ENCODE results near the gene INSL3. TPM values are rescaled to one million over a fixed set of nuclear protein-coding genes. Genes with fewer than 3 reads are reported as not detected.

INSL3 gene
- total and polyA plus RNA-seq, 2 of the 8 experiments (the other 6 are each of a cell fraction or from before 2014, with no cell fraction given) = 0.41 to 1.5 TPM

- Histone ChIP-seq H4K20me1 (replicated peaks in 1 of 2; ENCODE audit: control insufficient read depth in 1 of 2, insufficient read depth in 2 of 2, low read length in 2 of 2) (peaks cover 2 to 9% of the 10 kb centered on the region in 2 experiments), H2AK5ac (ENCODE audit: low read depth, low read length) (peak overlapping the region; percentile 82; the same call in 1 of the 2 replicates), H3K4ac (replicated peaks; ENCODE audit: insufficient read length, low read depth, low read length) (peak overlapping the region; percentile 54), H2BK20ac (ENCODE audit: low read length) (peak overlapping the region; percentile 98), H3K14ac (ENCODE audit: insufficient read length) (peak overlapping the region; percentile 74), H2BK12ac (ENCODE audit: low read depth, low read length) (peak overlapping the region; percentile 90; the same call in 1 of the 2 replicates), H3K23me2 (ENCODE audit: low read depth, low read length) (peaks cover 7% of the 10 kb centered on the region; the same call in 1 of the 2 replicates), H3K56ac (replicated peaks; ENCODE audit: insufficient read length, low read depth, low read length) (peak overlapping the region; percentile 33), H3K4me1 (replicated peaks in 1 of 4; ENCODE audit: control insufficient read depth in 3 of 4, insufficient read depth in 4 of 4, low read length in 3 of 4) (peaks cover 0 to 14% (median 5%) of the 10 kb centered on the region in 4 experiments; a peak in 6 of 7 replicates), H3K27ac (ENCODE audit: low read depth, low read length) (no peak overlapping the region), H4K5ac (ENCODE audit: insufficient read length, low read depth, low read length) (peak overlapping the region; percentile 28), H2AFZ (ENCODE audit: low read length) (no peak overlapping the region), H3K36me3 (ENCODE audit: control insufficient read depth in 2 of 4, insufficient read depth in 4 of 4, low read length in 3 of 4) (peaks cover 8 to 18% (median 10%) of the 10 kb centered on the region in 4 experiments), H4K91ac (replicated peaks; ENCODE audit: insufficient read length, low read length) (peak overlapping the region; percentile 87), H3K9ac (replicated peaks in 1 of 4; ENCODE audit: extremely low read depth in 1 of 4, low read depth in 3 of 4, low read length in 3 of 4) (no peak overlapping the region; a peak in 1 of 7 replicates), H3K9me3 (ENCODE audit: insufficient read depth in 2 of 2, low read depth in 1 of 2, low read length in 1 of 2) (no peaks in the 10 kb centered on the region; a peak in 1 of 4 replicates), H2BK15ac (ENCODE audit: low read length) (peak overlapping the region; percentile 46; the same call in 1 of the 2 replicates), H3K18ac (ENCODE audit: extremely low read depth, low read length) (peak overlapping the region; percentile 93), H3K79me1 (ENCODE audit: low read depth, low read length) (no peaks in the 10 kb centered on the region), H4K8ac (ENCODE audit: extremely low read depth, insufficient read depth, low read length) (peak overlapping the region; percentile 45; the same call in 1 of the 2 replicates), H3K27me3 (replicated peaks in 1 of 4; ENCODE audit: control insufficient read depth in 3 of 4, extremely low read depth in 1 of 4, insufficient read depth in 3 of 4, low read length in 3 of 4) (peaks cover 0 to 9% (median 3%) of the 10 kb centered on the region in 4 experiments; a peak in 5 of 7 replicates), H2BK120ac (replicated peaks; ENCODE audit: low read depth, low read length) (no peak overlapping the region), H3K4me2 (ENCODE audit: insufficient read depth in 1 of 2, low read depth in 2 of 2, low read length in 2 of 2) (peak overlapping the region; percentile 4 to 6; a peak in 1 of 4 replicates), H3K79me2 (ENCODE audit: control insufficient read depth in 1 of 2, insufficient read depth in 2 of 2, low read length in 2 of 2) (no peaks in the 10 kb centered on the region), H3K4me3 (ENCODE audit: extremely low read depth in 1 of 4, insufficient read depth in 2 of 4, low read depth in 3 of 4, low read length in 4 of 4) (no peak overlapping the region), H2BK5ac (ENCODE audit: low read depth, low read length) (peak overlapping the region; percentile 75; the same call in 1 of the 2 replicates), H3K23ac (ENCODE audit: insufficient read length) (no peak overlapping the region)
- WGBS, 2 experiments (ENCODE audit: extremely low coverage in 1 of 2, insufficient coverage in 1 of 2, insufficient read length in 1 of 2, insufficient replicate concordance in 2 of 2, low coverage in 1 of 2, low lambda C conversion rate in 2 of 2, missing lambda C conversion rate in 1 of 2) = 67% methylated on average over 6 of the region's 6 CpGs; no CpG with 5 or more reads in 1 of the 2 experiments
- ChIA-PET POLR2A (ENCODE audit: partially characterized antibody) (interaction anchor here (0.6 to 20.2 kb wide), 6 partner anchors 8 to 1127 kb away, joined by 3 to 392 read pairs (median 3); partner anchors contain the start of genes CCDC124 and RPL18A), CTCF (ENCODE audit: partially characterized antibody) (interaction anchor here (0.8 to 5.4 kb wide), 5 partner anchors 15 to 127 kb away, joined by 3 to 105 read pairs (median 9); partner anchors contain the start of gene CCDC124)
- DNase-seq (ENCODE audit: low read depth in 1 of 2, low spot score in 2 of 2) (peak in 1 of 2 experiments; percentile 49), FAIRE-seq (no peak)
- TF ChIP-seq TEAD4 (IDR thresholded peaks at IDR 0.05; ENCODE audit: low read depth, low read length) = 0 out of 2 replicates have a peak, but pooled peaks have one; percentile 2
- no peak for TF ChIP-seq MAFK (IDR thresholded peaks at IDR 0.05; ENCODE audit: low read depth, low read length)
Observed at GRCh38 chr19:17868669-17869068, 47.4 kb upstream of the INSL3 start.

All from H1 (cell line).